ENCODE results near the gene ERICH6.
A peak's percentile ranks its signal among the peaks of the same experiment; 100 is the strongest.

The ERICH6 gene

DNA sequence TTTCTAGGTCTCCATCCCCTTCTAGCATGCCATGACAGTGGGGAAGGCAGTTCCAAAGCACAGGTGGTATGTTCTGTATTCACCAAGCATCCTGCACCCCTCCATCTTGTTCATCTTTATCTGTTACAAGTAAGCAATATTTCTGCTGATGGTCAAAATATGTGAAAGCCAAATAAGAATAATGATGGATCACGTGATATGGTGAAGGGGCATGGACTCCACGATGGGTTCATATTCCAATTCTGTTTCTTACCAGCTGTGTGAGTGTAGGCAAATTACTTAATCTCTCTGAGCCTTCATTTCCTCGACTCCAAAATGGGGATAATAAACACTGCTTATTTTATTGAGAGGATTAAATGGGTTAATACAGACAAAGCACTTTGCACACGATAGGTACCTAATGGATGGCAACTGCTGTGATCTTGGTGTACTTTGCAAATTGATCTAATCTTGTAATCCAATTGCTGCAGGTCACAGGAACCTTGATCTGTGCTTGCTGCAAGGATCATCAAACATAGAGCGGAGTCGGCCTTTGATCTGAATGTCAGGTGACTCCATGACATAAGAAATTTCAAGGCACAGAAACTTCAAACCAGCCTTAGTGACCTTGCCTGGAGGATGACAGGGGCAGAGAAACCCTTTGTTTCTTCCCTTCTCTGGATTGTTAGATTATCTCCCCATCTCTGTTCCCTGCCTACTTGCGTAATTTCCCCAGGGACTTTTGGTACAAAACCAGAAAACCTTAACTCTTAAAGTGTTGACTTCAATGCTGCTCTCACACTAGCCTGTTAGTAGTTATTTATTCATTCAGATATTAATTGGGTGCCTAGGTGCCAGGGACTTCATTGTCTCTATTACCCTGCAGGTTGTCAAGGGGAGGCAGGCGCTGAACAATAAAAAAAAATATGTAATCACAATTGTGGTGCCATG lies 33.4 kb upstream of the ERICH6 start:
- no peak for DNase-seq (ENCODE audit: low spot score)

DNA sequence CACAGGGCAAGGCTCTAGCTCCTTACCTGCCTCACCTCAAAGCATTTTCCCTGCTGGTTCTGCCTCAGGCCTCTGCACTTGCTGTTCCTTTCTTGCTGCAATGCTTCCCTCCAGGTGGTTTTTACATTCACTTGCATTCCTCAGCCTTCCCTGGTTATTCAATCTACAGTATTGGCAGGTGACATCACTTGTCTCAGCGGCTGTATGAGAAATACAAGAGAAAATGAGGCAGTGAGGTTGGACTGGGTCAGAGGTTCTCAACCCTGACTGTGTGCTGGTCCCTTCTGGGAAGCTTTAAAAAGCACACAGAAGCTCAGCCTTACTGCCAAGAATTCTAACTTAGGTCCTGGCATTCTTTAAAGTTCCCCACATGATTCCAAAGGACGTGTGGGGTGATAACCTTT lies 32.6 kb upstream of the ERICH6 start:
- DNase-seq (ENCODE audit: low spot score), result no peak

DNA sequence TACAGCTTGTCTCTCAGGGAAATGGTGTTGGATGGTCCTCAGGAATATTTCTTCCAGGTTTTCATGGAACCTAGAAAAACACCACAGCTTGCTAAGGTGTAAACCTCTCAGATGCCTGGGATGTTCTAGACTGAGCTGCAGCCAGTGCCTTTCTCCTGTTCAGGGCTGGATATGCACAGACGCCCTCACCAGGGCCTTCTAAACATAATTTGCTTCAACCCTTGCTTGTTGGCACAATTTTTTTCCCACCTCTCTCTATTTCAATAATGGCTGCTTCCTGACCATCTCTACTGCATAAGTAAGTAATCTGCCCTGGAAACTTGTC lies 31.0 kb upstream of the ERICH6 start:
- DNase-seq (ENCODE audit: low spot score), result no peak

DNA sequence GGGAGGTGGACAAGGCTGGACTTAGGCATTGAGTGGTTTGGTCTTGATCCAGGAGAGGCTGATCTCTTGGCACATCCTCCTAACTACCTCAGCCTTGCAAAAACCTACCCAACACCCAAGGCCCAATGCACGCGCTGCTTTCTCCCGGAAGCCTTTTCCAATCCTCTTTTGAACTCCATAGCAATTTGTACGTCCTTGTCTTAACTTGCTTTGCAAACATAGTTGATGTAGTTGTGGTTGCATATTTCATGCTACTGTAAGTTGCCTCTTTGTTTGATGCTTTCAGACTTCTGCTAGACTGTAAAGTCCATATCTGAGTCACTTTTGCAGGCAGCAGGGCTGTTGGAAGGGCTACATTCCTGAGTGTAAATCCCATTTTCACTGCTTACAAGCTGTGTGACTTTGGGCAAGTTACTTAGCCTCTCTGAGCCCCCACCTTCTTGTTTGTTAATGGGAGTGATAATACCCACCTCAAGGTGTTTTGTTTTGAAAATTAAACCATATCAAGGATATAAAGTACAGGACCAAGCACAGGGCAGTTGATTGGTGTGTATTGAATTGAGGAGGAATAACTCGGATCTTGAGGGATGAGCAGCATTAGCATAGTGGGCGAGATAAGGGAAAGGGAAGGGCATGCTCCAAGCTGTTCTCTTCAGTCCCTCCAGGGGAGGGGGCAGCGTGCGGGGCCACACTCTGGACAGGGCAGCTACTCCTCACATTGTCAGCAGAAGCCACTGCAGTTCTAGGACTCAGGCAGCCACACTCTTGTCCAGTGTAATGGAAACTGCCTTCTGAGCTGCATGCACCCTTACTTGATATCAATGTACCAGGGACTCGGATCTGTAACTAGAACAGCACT lies 30.4 kb upstream of the ERICH6 start:
- no peak for DNase-seq (ENCODE audit: low spot score)

DNA sequence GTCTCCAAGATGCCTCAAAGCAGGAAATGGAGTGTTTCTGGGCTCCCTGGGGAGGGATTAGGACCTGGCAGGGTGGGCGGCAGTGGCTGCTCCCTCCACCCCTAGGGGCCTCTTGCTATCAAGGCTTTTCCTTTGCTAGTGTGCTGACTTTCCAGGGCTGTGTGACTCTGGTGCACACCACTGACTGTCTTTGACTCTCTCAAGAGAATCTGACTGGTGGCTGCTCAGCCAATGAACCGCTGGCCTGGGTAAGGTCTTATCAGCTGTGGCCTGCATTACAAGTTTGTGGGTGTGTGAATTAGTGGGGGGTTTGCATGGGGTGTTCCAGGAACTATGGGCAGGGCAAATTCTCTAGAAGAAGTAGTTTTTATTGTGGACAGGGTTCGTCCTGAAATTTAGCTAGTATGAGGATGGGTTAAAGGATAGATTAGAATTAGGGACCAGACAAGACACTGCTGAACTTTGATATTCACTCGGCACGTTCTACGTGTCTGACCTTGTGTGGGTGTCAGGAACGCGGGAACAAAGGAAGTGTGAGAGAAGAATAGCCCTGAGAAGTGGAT lies 29.7 kb upstream of the ERICH6 start:
- no peak for DNase-seq (ENCODE audit: low spot score)

DNA sequence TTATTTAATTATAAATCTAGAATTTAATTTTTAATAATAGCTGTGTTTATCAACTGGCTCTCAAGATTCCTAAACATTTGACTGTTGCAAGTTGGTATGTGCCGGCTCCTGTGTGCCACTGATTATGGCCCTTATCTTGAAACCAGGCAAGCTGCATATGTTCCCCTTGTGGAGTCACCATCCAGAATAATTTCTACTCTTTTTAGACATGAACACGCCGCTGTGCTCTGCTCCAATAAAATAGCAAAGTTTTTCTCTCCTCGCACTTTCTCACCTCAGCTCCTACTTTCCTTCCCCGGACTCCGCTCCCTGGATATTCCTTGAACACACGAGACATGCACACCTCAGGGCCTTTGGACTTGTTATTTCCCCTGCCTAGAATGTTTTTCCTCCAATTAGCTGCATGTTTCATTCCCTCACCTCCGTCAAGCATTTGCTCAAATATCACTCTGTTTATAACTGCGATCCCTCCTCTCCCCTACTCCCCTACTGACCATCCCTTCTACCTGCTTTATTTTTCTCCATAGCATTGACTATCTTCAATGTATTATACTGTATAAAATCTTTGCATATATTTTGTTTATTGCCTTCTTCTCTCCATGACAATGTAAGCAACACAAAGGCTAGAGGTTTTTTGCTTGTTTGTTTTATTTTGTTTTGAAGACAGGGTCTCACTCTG lies 26.1 kb upstream of the ERICH6 start:
- no peak for DNase-seq (ENCODE audit: low spot score)

DNA sequence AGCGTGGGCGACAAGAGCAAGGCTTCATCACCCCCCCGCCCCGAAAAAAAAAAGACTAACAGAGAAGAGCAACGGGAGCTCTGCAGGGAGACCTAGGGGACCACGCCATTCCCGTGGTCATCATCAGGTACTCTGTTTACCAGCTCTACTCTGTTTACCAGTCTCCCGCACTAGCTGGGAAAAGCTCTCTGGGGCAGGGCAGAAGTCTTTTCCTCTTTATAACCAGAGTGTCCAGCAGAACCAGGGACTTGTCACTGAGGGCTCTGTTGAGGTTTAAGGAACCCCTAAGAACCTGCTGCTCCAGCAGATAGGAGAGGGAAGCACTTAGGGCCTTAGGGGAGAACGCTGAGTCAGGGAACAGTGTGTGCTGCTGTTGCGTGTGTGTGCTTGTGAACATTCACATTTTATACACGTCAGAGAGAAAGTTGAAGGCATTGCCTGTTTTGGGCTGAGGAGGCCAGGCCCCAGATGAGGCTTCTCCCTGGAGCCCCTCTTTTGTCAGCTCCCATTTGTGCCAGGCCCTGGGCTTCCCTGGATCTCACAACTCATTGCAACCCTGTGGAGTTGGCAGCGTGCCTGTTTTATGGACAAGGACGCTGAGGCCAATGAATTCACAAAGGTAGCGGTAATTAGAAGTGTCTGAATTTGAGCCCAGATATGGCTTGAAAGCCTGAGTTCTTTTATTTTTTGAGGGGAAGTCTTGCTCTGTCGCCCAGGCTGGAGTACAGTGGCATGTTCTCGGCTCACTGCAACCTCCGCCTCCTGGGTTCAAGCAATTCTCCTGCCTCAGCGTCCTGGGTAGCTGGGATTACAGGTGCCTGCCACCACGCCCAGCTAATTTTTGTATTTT lies 24.2 kb upstream of the ERICH6 start:
- DNase-seq (ENCODE audit: low spot score), result no peak

DNA sequence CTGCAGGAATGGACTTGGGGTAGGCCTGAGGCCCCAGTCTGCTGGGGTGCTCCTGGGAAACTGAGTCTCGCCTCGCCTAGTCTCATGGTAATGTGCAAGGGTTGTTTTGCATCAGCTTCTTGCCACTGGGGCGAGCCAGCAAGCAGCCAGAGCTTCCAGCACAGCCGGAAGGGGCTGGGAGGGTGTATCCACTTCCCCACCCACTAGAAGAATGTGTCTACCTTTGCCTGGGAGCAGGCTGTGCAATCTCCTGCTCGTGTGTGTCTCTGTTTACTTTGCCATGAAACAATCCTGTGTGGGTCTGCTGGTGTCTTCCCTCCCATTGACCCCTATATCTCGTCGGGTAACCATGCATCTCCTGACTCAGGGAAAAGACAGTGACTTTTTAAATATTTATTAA lies 21.8 kb upstream of the ERICH6 start:
- DNase-seq (ENCODE audit: low spot score), result peak; percentile 17

DNA sequence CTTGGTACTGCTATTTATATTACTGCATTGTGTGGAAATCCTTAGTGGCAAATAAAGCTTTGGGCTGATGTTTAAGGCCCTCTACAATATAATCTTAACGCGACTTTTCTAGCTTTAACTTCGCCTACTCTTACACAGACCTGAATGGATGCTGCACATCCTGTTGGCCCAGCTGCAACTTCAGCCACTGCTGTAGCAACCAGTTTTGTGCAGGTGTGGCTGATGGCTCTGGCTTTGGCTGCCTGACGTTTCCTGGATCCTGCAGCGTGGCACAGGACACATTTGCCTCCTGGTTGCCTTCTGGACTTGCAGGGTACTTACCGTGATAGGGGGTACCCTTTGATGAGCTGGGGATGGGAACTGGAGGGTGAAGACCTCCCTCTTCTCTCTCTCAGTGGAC lies 20.2 kb upstream of the ERICH6 start:
- no peak for DNase-seq (ENCODE audit: low spot score)

DNA sequence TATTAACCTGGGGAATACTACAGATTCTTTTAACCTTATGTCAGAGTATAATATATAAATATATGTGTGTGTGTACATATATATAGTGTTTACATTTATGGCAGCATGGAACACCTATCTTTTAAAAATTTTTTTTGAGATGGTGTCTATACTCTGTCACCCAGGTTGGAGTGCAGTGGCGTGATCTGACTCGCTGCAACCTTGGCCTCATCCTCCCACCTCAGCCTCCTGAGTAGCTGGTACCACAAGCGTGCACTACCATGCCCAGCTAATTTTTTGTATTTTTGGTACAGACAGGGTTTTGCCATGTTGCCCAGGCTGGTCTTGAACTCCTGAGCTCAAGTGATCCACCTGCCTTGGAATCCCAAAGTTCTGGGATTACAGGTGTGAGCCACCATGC lies 18.5 kb upstream of the ERICH6 start:
- DNase-seq (ENCODE audit: low spot score), result no peak

DNA sequence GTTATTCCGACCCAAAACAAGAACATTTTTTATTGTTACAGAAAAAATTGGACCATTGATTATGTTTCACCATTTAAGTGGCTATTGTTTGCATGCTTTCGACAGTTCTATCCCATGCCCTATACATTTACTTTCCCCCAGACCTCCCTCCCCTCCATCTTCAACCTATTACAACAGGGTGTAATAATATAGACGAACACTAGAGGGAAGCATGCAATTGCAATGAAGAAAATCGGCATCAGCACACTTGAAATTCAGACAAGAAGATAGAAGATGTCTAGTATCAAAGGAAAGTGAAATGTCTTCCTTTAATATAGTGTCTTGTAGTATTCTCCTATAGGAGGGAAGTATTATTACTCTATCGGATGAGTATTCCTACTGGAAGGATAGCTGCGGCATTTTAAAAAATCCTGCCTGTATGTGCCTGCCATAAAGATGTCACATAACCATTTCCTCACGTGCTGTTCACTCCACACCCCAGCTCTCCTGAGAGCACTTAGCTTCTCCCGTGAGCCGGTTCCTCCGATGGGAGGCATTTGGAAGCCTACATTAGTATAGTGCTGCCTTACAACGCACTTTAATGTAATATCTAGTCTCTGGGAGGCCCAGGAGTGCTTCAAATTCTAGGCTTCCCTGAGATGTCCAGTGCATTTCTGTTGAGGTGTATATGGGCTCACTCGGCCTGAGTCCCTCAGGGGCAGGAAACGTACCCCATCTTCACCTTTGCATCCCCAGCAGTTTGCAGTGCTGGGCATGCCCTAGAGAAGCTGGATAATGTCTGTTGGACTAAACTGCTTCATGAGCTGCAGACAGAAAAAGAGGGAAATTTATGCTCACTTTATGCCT lies 17.8 kb upstream of the ERICH6 start:
- DNase-seq (ENCODE audit: low spot score), result peak; percentile 40

DNA sequence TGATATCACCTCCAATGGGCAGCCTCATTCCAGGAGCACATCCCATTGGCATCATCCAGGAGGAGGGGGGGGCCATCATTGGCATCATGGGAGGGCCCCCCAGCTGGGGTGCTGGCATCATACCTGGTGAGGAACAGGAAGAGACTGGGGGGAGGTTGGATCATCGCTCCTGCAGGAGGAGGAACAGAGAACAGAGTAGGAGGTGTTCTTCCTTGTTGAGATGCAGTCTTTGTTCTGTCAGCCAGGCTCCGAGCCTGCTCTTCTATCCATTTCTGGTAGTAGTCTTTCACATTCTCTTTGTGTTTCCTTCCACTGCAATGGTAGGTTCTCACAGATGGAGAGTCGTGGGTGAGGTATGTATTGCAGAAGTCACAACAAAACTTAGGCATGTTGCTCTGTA lies 16.7 kb upstream of the ERICH6 start:
- DNase-seq (ENCODE audit: low spot score), result no peak

DNA sequence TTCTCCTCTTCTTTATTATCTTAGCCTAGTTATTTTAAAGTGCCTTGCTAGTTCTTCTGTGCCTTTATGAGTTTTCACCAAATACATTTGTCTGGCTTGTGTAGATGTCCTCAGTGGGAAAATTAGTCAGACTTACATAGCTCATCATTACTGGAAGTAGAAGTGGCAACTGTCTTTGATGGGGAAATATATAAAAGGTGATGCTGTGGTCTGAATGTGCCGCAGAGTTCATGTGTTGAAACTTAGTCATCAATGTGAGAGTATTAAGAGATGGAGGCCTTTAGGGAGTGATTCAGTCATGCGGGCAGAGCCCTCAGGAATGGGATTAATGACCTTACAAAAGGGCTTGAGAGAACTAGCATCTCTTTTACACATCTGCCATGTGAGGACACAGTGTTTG lies 6.4 kb upstream of the ERICH6 start:
- DNase-seq (ENCODE audit: low spot score), result no peak

DNA sequence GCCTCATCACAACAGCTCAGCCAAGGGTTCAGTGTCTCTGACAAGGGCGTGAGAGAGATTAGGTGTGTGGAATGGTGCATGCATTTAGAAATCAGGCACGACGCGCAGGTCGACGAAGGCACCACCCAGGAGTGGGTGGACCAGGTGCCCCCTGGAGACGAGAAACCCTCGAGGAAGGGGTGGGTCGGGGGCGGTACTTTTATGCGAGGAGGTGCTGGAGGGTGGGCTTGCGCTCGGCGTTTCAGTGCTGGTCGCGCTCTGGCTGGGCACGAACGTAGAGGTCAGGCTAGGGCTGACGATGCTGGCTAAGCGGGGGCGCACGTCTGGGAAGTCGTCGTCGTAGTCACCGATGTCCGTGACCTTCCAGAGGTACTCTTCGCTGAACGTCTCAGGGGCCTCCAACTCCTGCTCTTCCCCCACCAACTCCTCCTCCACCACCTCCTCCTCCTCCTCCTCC lies 393 bp downstream of the ERICH6 start:
- DNase-seq (ENCODE audit: low spot score), result no peak

DNA sequence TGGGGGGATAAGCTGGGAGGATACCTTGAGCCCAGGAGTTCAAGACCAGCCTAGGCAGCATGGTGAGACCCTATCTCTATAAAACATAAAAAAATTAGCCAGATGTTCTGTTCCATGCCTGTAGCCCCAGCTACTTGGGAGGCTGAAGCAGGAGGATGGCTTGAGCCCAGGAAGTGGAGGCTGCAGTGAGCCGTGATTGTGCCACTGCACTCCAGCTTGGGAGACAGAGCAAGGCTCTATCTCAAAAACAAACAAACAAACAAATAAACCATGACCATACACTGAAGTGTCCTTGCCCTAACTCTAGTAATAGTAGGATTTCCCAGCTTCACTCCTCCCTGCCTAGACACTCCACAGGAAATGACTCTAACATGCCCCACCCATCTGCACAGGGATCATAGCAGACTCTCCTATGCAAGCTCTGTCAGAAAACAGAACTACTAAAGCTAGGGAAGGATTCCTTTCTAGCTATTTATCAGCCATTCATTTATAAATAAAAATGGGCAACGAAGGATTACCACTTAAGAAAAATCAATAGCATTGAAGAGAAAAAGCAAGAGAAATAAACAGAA lies 4.6 kb downstream of the ERICH6 start:
- no peak for DNase-seq (ENCODE audit: low spot score)

DNA sequence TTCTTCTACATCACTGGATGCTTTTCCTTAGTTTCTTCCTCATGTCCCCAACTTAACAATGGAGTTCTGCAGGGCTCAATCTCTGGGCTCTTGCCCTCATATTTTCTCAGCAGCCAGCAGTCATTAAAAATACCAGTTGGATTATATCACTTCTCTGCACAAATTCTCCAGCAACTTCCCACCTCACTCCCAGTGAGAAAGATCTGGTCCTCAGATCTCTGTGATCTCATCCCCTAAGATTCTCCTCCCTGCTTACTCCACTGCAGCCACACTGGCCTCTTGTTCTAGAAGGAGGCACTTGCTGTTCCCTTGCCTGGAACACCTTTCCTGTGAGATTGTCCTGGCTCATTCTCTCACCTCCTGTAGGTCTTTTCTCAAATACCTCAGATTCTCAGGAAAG lies 6.1 kb downstream of the ERICH6 start:
- no peak for DNase-seq (ENCODE audit: low spot score)

DNA sequence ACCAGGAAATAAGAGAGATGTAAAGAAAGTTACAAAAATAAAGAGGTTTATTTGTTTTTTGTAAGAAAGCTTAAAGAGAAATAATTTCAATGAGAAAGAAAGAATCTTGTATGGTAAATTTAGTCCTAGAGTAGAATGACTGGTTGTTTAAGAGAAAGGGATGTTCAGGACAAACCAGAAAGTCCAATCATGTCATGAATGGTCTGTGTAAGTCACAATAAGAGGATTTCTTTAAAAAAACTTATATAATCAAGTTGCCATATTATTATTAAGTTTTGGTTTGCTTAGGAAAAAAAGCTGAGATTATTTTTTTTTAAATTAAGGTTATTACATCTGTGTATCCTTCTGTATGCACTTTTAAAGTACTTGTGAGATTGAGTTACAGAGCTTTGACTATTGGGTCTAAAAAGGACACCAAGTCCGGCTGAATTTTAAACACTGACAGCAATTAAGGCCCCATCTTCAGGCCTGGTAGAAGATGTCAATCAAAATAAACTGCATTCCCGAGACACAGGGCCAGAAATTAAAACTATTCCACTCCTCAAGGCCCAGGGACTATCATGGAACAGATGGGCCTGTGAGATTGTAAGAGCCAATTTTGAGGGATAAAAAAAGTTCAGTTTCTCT lies 12.2 kb downstream of the ERICH6 start:
- DNase-seq (ENCODE audit: low spot score), result no peak

DNA sequence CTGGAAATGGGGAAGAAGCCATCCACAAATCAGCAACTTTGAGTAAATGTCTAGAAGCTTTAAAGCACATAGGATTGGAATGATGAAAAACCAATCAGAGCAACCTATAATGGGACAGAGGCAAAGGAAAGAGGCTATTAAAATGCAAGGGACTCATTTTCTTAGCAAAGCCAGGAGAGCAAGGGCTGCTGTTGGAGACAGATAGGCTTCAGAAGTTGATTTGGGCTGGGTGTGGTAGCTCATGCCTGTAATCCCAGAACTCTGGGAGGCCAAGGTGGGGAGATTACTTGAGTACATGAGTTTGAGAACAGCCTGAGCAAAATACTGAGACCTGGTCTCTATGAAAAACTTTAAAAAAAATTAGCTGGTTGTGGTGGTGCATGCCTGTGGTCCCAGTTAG lies 16.1 kb downstream of the ERICH6 start:
- no peak for DNase-seq (ENCODE audit: low spot score)

DNA sequence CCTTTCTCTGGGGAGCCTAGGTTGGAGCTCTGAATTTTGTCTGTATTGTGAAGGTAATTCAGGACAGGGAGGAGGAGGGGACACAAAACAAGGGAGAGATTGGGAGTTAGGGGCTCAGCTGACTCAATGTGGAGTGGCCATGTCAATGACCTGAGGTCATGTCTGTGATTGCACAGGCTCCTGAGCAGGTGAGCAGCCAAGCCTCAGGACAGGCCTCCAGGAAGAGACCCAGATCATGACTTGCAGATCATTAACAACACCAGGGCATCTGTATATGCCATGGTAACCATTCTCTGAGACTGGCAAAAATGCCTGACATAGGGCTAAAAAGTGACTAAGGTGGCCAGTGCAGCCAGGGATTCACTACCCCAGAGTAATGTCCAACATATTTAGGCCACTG lies 20.9 kb downstream of the ERICH6 start:
- DNase-seq (ENCODE audit: low spot score), result no peak

DNA sequence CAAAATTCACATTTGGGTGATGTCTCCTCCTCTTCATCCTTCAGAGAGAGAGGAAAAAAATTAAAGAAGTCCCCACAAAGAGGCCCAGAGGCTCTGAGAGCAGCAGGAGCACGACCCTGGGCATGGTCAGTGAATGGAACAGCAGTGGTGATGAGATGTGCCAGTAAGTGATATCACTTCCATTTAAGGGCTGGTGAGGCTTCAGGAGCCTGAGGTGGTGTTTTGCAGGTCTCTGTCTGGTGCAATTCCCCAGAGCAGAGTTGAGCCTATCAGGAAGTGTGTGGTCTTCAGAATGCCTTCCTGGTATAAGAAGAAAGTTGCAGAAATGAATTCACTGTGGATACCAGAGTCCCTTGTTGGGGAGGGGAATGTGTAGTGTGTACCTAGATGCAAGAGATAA lies 21.4 kb downstream of the ERICH6 start:
- no peak for DNase-seq (ENCODE audit: low spot score)

All from HuH-7 (cell line).